Suprapubic skin (tissue), 4 donors: ENCODE results near the gene HIRA.

Source experiments
- CTCF ChIP-seq, 2 donors: fragments of 200-600 bp in 1 of 2; fragments of 450-650 bp in 1 of 2; sonication (generic) in 1 of 2; IDR thresholded peaks; one replicate each; pipeline ENCODE4 v1.5.1; 2016 to 2019; ENCODE audit warnings: antibody characterized with exemption in 2 of 2, mild to moderate bottlenecking in 1 of 2, moderate library complexity in 1 of 2
- EP300 ChIP-seq: sonication (generic); formaldehyde crosslinking; IDR thresholded peaks from one replicate; pipeline ENCODE4 v1.6.1; 2017; ENCODE audit warnings: antibody characterized with exemption
- POLR2A ChIP-seq, 2 donors: fragments of 450-650 bp; IDR thresholded peaks; one replicate each; pipeline ENCODE4 v1.6.1; 2017; ENCODE audit warnings: antibody characterized with exemption in 2 of 2, mild to moderate bottlenecking in 2 of 2, moderate library complexity in 2 of 2
- POLR2AphosphoS5 ChIP-seq, 3 donors: sonication (generic); formaldehyde crosslinking; IDR thresholded peaks; one replicate each; pipeline ENCODE4 v1.6.1; 2017; ENCODE audit warnings: antibody characterized with exemption in 3 of 3

DNA sequence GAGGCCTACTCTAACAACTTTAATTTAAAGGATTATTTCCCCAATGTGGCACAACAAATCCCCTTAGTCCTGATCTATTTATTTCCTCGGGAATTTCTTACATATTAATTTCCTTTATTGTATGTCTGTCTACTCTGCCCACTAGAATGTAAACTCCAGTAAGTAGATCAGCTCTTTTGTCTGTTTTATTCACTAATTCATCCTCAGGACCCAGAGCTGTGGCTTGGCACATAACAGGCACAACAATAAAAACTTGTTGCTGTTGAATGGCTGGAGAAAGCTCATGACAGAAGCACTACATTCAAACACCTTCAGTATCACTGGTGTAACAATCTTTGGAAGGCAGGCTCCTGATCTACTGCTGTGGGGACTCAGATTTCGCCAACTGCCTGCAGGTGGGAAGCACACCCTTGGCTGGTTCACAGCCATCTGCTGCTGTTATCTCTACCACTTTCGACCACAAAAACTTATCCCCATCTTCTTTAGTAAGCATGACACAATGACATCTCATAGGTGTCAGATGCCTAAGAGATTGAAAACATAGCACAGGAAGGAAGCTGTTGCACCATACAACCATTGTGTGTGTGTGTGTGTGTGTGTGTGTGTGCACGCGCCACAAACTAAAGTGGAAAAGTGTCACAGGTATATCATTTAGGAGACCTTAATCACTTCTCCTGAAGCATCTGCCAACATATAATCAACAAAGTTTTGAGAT, 11.9 kb downstream of the HIRA start:
- TF ChIP-seq CTCF (IDR thresholded peaks at IDR 0.05) = no peak
- TF ChIP-seq POLR2A (IDR thresholded peaks at IDR 0.05) = no peak
- TF ChIP-seq POLR2AphosphoS5 (IDR thresholded peaks at IDR 0.05) = no peak
- TF ChIP-seq EP300 = no peak
